ENCODE measurements around the gene WNT6.

The WNT6 gene

DNA sequence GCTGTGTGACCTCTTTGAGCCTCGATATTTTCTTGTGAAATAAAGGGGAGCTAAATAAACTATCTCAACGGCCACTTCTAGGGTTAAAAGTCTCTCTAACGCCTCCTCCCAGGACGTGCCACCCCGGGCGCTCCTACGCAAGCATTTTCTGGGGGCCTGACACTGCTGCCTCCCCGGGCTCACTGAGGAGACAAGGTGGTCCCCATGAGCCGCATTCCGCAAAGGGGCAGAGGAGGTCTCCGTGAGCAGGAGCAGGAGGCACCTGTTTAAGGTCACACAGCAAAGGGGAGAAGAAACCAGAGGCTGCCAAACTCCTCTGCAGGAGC is 20.1 kb downstream of the WNT6 start:
- DNase-seq: no peak

DNA sequence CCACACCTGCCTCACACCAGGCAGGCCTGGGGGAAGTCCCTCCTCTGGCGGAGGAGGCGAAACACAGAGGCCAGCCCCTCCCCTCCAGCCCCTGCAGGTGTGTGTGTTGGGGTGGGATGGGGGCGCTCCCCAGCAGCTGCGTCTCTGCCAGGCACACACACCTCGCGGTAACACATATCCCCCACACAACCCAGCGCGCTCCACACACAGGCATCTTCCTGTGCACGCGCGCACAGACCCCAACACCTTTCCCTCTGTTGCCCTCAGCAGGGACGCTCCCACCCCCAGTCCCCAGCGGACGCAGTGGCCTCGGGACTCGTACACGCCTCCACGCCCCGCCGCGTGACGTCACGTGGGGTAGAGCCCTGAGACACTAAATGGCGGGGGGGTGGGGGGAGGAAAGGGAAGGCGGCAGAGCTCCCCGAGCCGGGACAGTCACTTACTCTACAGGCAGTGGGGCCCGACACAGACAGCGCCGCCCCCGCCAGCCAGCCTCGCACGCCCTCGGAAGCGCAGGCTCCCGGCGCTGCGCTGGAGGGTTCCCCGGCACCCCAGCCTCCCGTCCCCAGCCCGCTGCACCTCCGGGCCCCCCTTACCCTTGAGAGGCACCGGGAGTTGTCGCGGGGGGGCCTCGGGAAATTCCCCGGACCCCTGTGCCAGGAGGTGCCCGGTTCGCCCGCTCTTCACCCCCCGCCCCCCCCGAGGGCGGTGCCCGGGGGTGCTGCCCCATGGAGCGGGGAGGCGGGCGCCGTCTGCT is 20.7 kb downstream of the WNT6 start, which contains the start of gene WNT10A:
Gene WNT10A (plus strand): TSS at position 751 of the 757 bp plus-strand sequence. CDS start 144 bp downstream, outside the sequence.
- DNase-seq: no peak

DNA sequence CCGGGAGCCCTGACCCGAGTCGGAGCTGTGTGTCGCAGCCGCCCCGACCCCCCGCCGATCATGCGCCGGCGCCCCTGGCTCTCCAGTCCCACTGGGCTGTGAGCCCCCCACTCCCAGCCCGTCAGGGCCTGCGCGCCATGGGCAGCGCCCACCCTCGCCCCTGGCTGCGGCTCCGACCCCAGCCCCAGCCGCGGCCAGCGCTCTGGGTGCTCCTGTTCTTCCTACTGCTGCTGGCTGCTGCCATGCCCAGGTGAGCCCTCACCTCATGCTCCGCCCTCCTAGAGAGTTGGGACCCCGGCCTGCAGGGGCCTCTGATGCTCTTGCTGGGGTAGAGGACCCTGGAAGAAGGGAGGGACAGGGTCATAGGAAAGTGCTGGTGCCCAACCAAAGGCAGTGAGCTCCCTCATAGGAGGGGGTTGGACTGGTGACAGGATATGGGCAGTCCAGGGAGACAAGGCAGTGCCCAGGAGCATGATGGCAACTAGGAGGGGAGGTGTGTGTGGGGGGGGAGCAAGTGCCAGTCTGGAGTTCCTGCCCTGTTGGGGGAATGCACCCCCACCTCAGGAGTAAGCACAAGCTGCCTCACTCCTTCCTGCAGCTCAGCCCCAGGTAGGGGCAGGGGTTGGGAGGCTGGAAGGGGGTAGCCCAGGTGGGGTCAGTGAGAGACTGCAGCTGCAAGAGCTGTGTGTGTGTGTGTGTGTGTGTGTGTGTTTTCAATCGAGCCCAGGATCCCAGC is 21.4 kb downstream of the WNT6 start:
- DNase-seq: no peak

DNA sequence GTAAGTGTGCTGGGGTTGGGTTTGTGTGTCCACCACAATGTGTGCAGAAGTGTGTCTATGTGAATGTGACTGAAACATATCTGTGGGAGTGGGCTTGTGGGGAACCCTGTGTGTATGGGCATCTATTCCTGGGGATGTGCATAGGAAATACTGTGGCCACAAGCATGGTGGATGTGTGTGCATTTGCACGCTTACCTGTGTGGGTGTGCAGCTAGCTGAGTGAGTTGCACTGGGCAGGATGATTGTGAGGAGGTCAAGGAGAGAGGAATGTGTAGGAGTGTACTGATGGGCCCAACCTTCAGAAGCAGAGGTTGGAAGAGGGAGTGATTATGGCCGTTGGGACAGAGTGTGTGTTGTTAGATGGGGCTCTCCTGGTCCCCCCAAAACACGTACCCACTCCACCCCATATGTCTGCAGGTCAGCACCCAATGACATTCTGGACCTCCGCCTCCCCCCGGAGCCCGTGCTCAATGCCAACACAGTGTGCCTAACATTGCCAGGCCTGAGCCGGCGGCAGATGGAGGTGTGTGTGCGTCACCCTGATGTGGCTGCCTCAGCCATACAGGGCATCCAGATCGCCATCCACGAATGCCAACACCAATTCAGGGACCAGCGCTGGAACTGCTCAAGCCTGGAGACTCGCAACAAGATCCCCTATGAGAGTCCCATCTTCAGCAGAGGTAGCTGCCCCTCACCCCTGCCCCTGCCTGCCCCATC is 22.3 kb downstream of the WNT6 start:
- no peak for DNase-seq

DNA sequence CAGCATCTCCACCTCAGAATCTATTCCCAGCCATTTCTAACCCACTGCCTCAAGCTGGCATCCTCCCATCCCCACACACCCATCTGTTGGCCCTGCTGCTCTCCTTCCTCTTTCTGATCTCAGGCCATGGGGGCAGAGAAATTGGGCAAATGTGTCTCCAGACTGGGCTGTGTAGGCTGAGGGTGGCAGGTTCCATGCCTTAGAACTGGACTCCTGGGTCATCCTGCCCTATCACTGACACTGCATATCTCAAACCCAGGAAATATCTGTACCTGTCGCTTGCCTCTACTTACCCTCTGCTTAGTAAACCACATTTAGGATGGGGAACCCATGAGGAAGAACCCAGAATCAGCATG is 22.8 kb downstream of the WNT6 start:
- DNase-seq: no peak

DNA sequence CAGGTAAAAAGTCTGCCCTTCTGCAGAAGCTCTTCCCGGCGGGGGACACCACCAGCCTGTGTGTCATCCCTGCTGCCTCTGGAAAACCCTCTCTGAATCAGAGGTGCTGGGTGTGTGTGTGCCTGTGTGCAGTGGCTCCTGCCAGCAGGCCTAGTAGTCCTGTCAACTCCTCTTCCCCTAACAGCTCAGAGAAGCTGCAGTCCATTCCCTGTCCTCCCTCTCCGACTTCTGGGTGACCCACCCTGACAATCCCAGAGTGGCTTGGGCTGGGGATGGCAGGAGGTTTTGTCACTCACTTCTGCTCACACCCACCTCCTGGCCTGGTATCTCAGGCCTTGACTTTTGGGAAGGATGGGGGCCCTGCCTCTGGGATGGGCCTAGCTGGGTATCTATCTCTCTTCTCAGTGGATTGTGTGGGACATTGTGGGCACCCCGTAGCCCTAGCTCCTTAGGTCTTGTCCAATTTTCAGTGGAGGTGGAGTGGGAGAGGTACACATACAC is 23.3 kb downstream of the WNT6 start:
- no peak for DNase-seq

DNA sequence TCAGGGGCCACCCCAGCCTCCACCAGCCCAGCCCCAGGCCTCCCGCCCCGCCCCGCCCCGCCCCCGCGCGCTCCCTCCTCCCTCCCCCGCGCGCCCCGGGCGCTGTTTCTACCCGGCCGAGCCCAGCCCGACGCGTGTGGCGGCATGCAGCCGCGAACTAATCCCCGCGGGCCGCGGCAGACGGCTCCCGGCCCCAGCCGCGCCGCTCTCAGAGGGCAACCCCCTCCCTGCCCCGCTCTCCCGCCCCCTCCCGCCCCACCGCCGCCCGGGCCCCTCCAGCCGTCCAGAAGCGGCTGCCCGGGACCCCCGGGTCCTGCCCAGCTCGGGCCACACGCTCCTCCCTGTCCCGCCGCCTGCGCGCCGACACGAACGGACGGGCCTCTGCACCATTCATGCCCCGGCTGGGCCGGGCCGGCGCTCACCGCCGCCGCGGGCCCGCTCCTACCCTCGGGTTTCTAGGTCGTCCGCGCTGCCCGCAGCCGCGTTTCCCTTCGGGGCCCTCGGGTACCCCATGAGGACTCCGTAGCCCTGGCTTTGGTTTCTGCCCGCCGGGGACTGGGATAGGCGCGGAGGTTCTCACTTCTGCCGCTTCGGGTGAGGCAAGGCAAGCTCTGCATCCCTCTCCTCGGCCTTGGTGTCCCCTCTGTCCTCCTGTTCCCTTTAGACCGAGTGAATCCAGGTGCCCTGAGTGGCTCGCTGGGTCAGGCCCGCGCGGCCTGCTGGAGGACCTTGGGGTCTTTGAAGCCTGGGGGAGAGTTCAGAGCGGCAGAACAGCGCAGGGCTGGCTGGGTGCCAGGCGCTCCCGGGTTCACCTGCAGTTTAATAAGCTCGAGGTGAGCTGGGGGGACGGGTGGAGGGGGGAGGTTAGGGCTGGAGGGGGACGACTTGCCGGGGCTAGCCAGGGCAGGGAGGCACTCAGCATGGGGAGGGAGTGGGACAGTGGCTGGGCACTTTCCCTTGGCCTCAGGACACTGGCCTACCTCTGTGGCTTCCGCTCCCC is 24.2 kb downstream of the WNT6 start:
- no peak for DNase-seq

DNA sequence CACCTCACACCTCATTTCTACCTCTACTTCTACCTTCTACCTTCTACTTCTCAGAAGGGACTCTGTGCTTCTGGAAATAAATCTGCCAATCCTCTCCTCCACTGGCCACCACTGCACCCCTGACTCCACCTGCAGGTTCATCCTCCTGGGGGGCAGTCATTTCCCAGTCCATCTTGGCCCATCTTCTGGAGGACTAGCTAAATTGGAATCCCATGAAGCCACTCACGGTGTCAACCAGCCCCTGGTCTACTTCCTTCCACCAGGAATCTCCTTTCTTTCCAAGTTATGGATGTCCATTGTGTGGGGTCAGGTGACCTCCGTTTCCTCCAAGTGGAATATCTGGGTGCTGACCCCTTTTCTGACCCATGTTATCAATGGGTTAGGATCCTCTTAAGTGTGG is 24.9 kb downstream of the WNT6 start:
- DNase-seq: no peak

DNA sequence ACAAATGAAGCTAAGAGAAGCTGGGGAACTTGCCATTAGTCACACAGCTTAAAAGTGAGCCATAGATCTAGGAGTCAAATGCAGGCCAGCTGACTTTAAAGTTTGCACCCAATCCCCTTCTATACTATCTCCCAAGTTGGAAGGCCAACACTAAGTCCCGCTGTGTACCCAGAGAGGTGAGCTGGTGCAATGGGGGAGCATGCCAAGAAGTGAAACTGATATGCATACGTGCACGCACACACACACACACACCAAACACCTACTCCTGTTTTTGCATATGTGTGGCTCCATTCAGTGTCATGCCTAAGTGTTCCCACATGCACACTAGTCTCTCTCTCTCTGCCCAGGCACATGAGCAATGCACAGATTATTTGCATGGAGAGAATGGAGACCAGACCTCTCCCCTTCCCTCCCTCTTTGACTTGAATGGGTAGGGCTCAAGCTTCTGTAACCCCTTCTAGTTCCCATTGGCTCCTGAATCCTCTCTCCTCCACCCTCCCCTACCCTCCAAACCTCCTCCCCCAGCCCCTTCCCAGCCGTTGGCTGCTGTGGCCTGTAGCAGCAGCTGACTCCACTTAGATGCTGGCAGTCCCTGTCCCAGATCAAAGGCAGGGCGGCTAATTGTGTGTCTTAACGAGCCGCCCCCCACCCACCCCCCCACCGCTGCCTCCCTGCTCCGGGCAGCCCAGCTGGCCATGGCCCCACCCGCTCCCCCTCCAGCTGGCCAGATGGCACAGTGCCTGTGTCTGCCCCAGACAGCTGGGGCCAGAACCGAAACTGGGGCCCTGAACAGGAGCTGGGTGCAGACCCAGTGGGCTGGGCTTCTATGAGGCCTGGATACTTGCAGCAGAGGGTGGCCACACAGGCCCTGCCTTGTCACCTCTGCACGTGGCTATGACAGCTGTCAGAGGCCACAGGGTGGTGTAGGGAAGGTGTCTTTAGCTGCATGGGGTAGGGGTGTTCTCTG is 26.7 kb downstream of the WNT6 start:
- DNase-seq: peak; percentile 91

DNA sequence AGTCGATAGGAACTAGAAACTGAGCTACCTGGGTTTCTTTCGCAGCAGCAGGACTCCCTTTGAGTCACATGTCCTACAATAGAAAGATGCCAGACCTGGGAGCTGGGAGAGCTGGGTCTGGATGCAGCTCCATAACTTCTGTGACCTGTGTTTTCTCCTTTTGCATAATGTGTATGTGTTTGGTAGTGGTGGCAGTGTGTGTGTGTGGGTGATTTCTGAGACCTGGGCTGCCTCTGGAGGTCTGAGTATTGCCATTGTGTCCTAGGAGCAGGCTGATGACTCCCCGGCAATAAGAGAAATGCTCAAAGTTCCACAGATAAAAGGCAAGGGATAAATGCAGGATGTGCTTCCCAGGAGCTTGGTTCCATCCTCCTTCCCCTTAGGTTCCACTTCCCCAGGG is 27.5 kb downstream of the WNT6 start:
- no peak for DNase-seq

DNA sequence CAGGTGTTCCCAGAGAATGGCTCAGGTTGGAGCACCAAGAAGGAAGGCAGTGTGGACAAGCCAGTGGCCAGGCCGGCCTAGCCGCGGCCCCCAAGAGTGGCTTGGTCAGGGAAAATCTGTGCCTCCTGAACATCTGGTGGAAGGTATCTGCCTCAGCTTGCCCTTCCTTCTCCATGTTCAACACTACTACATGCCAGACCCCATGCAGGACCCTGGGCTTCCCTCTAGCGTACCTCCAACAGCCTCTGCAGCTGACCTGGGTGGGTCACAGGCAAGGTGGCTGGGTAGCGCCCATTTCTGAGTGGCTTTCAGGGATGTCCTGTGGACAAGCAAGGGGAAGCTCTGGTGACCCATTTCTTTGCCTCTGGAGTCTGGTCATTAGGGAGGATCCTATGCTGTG is 28.7 kb downstream of the WNT6 start:
- DNase-seq: no peak

DNA sequence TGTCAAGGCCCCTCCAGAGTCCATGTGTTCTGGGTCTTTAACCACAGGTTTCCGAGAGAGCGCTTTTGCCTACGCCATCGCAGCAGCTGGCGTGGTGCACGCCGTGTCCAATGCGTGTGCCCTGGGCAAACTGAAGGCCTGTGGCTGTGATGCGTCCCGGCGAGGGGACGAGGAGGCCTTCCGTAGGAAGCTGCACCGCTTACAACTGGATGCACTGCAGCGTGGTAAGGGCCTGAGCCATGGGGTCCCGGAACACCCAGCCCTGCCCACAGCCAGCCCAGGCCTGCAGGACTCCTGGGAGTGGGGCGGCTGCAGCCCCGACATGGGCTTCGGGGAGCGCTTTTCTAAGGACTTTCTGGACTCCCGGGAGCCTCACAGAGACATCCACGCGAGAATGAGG is 30.3 kb downstream of the WNT6 start:
- DNase-seq: no peak

DNA sequence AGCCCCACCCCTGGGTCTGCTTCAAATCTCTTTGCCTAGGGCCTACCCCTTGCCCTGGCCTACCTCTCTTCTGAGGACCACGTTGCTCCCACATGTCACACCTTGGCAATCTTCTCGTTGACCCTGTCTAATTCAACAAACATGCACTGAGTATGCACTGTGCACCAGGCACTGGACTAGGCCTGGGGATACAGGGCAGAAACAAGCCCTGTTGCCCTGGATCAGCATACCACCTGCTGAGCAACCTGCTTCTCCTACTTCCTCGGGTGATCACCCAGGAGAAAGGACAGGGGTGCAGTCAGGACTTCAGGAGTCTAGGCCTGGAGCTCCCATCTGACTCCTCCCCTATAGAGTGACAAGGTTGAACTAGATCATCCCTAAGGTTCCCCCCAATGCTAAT is 30.8 kb downstream of the WNT6 start:
- no peak for DNase-seq

DNA sequence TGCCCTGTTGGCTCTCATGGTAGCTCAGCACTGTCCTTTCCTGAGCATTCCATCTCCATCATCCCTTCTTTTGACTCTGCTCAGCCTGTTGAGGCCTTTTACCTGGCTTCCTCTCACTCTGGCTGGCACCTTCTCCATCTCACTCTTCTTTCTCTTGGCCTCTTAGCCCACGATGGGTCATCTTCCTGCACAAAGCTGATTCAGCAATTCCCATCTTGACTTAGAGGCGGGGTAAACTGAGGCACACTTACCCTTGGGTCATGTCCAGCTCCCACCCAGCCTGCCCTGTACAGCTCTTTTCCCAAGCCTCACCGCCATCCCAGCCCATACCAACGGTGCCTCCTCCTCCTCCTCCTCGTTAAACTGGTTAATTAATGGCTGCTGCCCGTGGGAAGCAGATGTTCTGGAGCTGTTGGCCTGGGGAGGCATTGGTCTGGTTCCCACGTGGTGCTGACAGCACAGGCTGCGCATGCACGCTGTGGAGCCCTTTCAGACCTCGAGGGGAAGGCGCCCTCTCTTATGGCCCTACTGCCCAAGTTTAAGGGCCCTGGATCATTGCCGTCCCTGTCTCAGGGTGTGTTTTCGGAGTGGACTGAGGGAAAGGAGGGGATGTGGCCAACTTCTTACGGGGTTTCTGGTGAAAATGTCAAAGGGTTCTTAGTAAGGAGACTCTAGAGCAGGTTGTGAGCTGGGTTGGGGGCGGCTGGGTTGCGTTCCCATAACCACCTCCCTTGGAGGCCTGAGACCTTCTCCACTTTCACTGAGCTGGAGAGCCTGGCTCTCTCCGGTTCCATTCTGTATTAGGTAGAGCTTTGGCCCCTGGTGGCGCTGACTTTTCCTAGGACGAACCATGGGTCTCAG is 31.9 kb downstream of the WNT6 start:
- DNase-seq: no peak

DNA sequence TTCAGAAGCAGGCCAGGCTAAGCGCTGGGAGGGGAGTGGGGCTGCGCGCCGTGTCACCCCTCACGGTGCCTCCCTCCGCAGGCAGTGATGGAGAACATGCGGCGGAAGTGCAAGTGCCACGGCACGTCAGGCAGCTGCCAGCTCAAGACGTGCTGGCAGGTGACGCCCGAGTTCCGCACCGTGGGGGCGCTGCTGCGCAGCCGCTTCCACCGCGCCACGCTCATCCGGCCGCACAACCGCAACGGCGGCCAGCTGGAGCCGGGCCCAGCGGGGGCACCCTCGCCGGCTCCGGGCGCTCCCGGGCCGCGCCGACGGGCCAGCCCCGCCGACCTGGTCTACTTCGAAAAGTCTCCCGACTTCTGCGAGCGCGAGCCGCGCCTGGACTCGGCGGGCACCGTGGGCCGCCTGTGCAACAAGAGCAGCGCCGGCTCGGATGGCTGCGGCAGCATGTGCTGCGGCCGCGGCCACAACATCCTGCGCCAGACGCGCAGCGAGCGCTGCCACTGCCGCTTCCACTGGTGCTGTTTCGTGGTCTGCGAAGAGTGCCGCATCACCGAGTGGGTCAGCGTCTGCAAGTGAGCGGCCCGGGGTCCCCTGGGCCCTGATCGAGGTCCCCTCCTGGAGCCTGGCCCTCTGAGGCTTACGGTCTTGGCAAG is 33.2 kb downstream of the WNT6 start:
- DNase-seq: peak; percentile 51

DNA sequence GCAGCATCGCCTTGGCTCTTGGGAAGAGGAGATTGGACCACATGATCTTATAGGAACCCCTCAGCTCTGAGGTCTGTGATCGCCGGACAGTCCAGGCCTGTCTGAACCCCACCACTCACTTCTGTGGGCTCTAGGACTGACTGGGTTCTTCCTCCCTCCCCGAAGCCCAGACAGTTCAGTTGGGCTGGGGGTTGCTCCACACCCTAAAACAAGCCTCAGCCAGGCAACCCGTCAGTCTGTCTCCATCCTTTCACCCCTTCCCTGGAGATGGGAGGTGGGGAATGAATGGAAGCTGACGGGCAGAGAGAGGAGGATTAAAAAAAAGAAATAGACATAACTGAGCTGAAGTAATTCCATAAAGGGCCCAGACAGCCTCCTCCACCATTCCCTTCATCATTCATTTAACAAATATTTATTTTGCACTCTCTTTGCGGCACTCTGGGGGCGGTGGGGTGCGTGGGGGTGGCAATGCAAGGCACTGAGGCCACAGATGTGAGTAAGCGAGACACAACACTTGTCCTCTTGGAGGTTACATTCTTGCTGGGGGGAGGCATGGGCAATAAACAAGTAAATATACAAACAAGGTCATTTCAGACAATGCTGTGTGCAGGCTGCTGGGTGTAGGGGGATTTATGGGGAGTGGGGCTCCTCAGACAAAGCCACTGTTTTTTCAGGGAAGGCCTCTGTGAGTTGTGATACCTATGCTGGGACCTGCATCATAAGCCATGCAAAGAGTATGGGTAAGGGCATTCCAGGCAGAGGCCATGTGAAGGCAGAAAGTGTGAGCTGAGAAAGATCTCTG is 33.9 kb downstream of the WNT6 start:
- no peak for DNase-seq

DNA sequence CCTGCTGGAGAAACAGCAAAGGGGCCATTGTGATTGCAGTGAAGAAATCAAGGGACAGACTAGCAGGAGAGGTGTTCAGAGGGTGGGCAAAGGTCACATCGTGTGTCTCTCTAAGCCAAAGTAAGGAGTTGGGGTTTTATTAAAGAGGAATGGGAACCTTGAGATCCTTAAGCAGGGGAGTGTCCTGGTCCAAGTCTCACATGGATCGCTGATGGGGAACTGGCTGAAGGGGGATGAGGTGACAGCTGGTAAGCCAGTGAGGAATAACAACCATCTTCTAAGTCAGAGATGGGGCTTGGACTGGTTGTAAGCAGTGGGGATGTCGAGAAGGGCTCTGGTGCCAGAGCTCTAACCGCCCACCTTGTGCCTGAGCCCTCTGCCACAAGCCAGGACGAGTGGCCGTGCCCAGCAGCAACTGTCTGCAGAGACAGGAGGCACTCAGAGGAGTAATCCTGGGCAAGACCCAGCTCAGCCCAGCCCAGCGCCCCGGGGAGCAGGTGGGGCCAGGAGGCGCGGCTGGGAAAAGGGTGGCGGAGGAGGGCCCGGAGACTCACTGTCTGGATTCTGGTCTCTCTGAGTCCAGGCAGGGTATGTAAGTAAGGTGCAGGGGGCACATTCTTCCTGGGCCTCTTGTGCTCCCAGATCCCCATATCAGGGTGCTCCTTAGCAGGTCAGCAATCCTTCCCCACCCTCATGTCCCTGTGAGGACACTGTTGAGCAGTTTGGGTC is 34.7 kb downstream of the WNT6 start:
- no peak for DNase-seq

DNA sequence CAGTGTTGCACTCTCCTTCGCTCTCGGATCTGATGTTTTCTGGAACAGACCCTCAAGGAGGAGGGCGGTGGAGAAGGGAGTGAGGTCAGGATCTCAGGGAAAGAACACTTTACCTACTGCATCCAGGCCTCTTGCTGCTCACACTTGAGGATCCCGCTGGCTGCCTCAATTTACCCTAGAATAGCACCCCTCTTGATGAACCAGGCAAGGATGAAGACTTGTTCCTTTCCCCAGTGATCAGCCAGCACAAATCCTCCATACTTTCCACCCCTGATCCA is 35.2 kb downstream of the WNT6 start:
- no peak for DNase-seq

DNA sequence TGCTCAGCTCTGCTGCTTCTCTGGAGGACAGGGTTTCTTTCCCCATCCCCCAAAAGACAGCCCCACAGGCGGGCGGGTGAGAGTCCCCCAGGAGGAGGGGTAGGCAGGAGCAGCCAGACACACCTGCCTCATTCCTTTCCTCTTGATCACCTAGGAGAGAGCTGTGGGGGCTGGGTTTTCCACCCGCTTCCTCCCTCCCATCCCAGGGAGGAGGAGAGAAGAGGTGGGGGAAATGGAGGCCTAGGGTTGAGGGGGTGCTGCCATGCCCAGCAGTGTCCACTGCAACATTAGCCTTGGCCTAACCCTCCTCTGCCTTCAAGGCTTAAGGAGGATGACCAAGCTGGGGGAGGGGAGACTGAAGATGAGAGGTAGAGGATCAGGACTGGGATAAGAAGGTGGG is 35.7 kb downstream of the WNT6 start:
- no peak for DNase-seq
